Thyroid gland (tissue), 4 donors: ENCODE data around the gene ZBTB42. TPM values are rescaled to one million over a fixed set of nuclear protein-coding genes. Genes with fewer than 3 reads are reported as not detected.

Experiments
- DNase-seq, 2 donors: peaks; one replicate each; pipeline ENCODE4 v3.0.0-alpha.2; 2019
- H3K27ac ChIP-seq, 3 donors: fragments of 200-600 bp; sonication (generic); 1 replicate in 2 of 3; 2 replicates in 1 of 3; pipeline ENCODE4 v1.5.1; 2016 to 2019; ENCODE audit warnings: mild to moderate bottlenecking in 1 of 3, moderate library complexity in 1 of 3
- H3K27me3 ChIP-seq: fragments of 200-600 bp; sonication (generic); one replicate; pipeline ENCODE4 v1.5.1; 2019
- H3K36me3 ChIP-seq, 2 donors: fragments of 200-600 bp; sonication (generic); one replicate each; pipeline ENCODE4 v1.5.1; 2016 to 2019
- H3K4me1 ChIP-seq, 2 donors: fragments of 200-600 bp; sonication (generic); one replicate each; pipeline ENCODE4 v1.5.1; 2017 to 2019
- H3K4me3 ChIP-seq, 3 donors: fragments of 200-600 bp; sonication (generic); replicated peaks in 1 of 3; 1 replicate in 2 of 3; 2 replicates in 1 of 3; pipeline ENCODE4 v1.5.1; 2016; ENCODE audit warnings: mild to moderate bottlenecking in 1 of 3
- H3K9me3 ChIP-seq: fragments of 200-600 bp; sonication (generic); one replicate; pipeline ENCODE4 v1.5.1; 2017
- CTCF ChIP-seq, 6 experiments: fragments of 200-600 bp in 3 of 6; fragments of 450-650 bp in 3 of 6; sonication (generic) in 3 of 6; IDR thresholded peaks; one replicate each; pipeline ENCODE4 v1.5.1; 2016 to 2019; ENCODE audit warnings: antibody characterized with exemption in 6 of 6, mild to moderate bottlenecking in 2 of 6, inconsistent platforms in 1 of 6, moderate library complexity in 1 of 6
- POLR2A ChIP-seq, 2 donors: fragments of 450-650 bp; IDR thresholded peaks; one replicate each; pipeline ENCODE4 v1.6.1; 2017; ENCODE audit warnings: antibody characterized with exemption in 2 of 2, mild to moderate bottlenecking in 2 of 2, moderate library complexity in 1 of 2
- WGBS, 2 donors: methylation state at CpG; one replicate each; pipeline ENCODE4 v1.1.5; 2017; 5-methylcytosine and 5-hydroxymethylcytosine counted together
- intact Hi-C: fragments of 100-400 bp; cut with DNase I; formaldehyde crosslinking; loops from one replicate; pipeline ENCODE4 v1.15.1; 2023
- total RNA-seq, 4 donors: library from RNA; depleted of rRNA; stranded (reverse); fragments of >200 nt; gene quantifications; one replicate each; pipeline ENCODE4 v1.2.3, GENCODE V29; 2016

The ZBTB42 gene
- total RNA-seq, 4 donors from 2014 or later: 12.9 to 29.4 (median 16.8) TPM

GRCh38 chr14:104785708-104786080 lies 15.2 kb upstream of the ZBTB42 start:
- TF ChIP-seq POLR2A (IDR thresholded peaks at IDR 0.05) (no peak), CTCF (IDR thresholded peaks at IDR 0.05) (no peak)
- 85 to 90% methylated on average over 5 to 9 of the region's 13 CpGs for WGBS, 2 donors
- DNase-seq: peak in 1 of 2 donors; percentile 28
- H3K27me3 ChIP-seq: no peaks in the 10 kb centered on the region
- H3K9me3 ChIP-seq: no peaks in the 10 kb centered on the region
- peaks cover 26 to 50% of the 10 kb centered on the region in 2 donors for H3K4me1 ChIP-seq
- H3K36me3 ChIP-seq: peaks cover 0 to 10% of the 10 kb centered on the region in 2 donors
- intact Hi-C loops: no loop called here
- H3K27ac ChIP-seq: peak overlapping the region in 2 of 3 donors; percentile 82 to 99
- H3K4me3 ChIP-seq: no peak overlapping the region

- WGBS, 2 donors: 38 to 51% methylated on average over 7 to 10 of the region's 14 CpGs
- intact Hi-C loops: no loop called here
- Histone ChIP-seq H3K36me3 (peaks cover 0 to 15% of the 10 kb centered on the region in 2 donors), H3K9me3 (no peaks in the 10 kb centered on the region), H3K4me1 (peaks cover 26 to 50% of the 10 kb centered on the region in 2 donors), H3K27ac (peak overlapping the region in 2 of 3 donors; percentile 82 to 99), H3K4me3 (no peak overlapping the region), H3K27me3 (no peaks in the 10 kb centered on the region)
- TF ChIP-seq POLR2A (IDR thresholded peaks at IDR 0.05) (no peak), CTCF (IDR thresholded peaks at IDR 0.05) (peak in 2 of 6 experiments; percentile 9 to 15)
- DNase-seq: peak in 1 of 2 donors; percentile 68
Observed at GRCh38 chr14:104786091-104786586, 14.8 kb upstream of the ZBTB42 start.

- H3K27me3 ChIP-seq: no peaks in the 10 kb centered on the region
- TF ChIP-seq CTCF (IDR thresholded peaks at IDR 0.05) (no peak), POLR2A (IDR thresholded peaks at IDR 0.05) (no peak)
- WGBS, 2 donors: 57 to 86% methylated on average over 9 to 19 of the region's 30 CpGs
- H3K36me3 ChIP-seq: peaks cover 0 to 19% of the 10 kb centered on the region in 2 donors
- H3K4me3 ChIP-seq: no peak overlapping the region
- peaks cover 28 to 55% of the 10 kb centered on the region in 2 donors for H3K4me1 ChIP-seq
- peak overlapping the region in 1 of 3 donors; percentile 99 for H3K27ac ChIP-seq
- intact Hi-C loops: no loop called here
- H3K9me3 ChIP-seq: no peaks in the 10 kb centered on the region
- peak in 1 of 2 donors; percentile 7 for DNase-seq
Observed at GRCh38 chr14:104786726-104787675, 13.9 kb upstream of the ZBTB42 start.

- 84 to 87% methylated on average over 4 to 7 of the region's 7 CpGs for WGBS, 2 donors
- no peak overlapping the region for H3K27ac ChIP-seq
- no peak for TF ChIP-seq POLR2A (IDR thresholded peaks at IDR 0.05)
- TF ChIP-seq CTCF (IDR thresholded peaks at IDR 0.05): no peak
- H3K9me3 ChIP-seq: no peaks in the 10 kb centered on the region
- intact Hi-C loops: no loop called here
- H3K36me3 ChIP-seq: peaks cover 0 to 19% of the 10 kb centered on the region in 2 donors
- no peak for DNase-seq
- H3K27me3 ChIP-seq: no peaks in the 10 kb centered on the region
- H3K4me1 ChIP-seq: peaks cover 36 to 62% of the 10 kb centered on the region in 2 donors
- H3K4me3 ChIP-seq: no peak overlapping the region
Observed at GRCh38 chr14:104787736-104788135, 13.2 kb upstream of the ZBTB42 start.
